Endothelial cell of umbilical vein (primary cell): Measurements from ENCODE around the gene C11orf68.
A peak's percentile ranks its signal among the peaks of the same experiment; 100 is the strongest.

Experiments used
- CTCF ChIP-seq, 2 donors: IDR thresholded peaks; 1 replicate in 1 of 2; 2 replicates in 1 of 2; pipeline ENCODE4 v1.5.1; 2011; ENCODE audit warnings: low read length in 2 of 2, mild to moderate bottlenecking in 2 of 2, moderate library complexity in 2 of 2, control low read depth in 1 of 2, inconsistent platforms in 1 of 2, low read depth in 1 of 2; ENCODE audit not compliant: insufficient read depth in 1 of 2; ENCODE audit errors: extremely low read depth in 1 of 2
- EZH2 ChIP-seq: IDR thresholded peaks from 2 replicates; pipeline ENCODE4 v1.6.1; 2012; ENCODE audit warnings: borderline replicate concordance, low read depth, mild to moderate bottlenecking, moderate library complexity, low read length, inconsistent platforms; ENCODE audit not compliant: severe bottlenecking
- MAX ChIP-seq: IDR thresholded peaks from 2 replicates; pipeline ENCODE4 v1.6.1; 2011; ENCODE audit not compliant: insufficient read depth, insufficient read length
- POLR2AphosphoS5 ChIP-seq: IDR thresholded peaks from 2 replicates; pipeline ENCODE4 v1.6.1; 2012; ENCODE audit warnings: low read depth, mild to moderate bottlenecking, control low read depth, low read length, moderate library complexity; ENCODE audit not compliant: insufficient read depth

- TF ChIP-seq MAX (no peak), EZH2 (no peak), CTCF (IDR thresholded peaks at IDR 0.05; ENCODE audit: extremely low read depth in 1 of 2, insufficient read depth in 1 of 2, low read depth in 1 of 2, low read length in 2 of 2) (no peak), POLR2AphosphoS5 (peak; percentile 99)
These were observed 3.0 kb downstream of the C11orf68 start for GRCh38 chr11:65915821-65916251.
